PC-9 (cell line): ENCODE data around the gene HEATR5A.

ENCODE experiments used
- EZH2 ChIP-seq: fragments of 200-600 bp; sonication (generic); IDR thresholded peaks from 2 replicates; pipeline ENCODE4 v1.8.0; 2017; ENCODE audit warnings: antibody characterized with exemption, low read depth
- TF ChIP-seq, protein P1 (sequence below): fragments of 200-600 bp; sonication (generic); conservative IDR thresholded peaks from 2 replicates; pipeline ENCODE4 v1.6.1; 2017; ENCODE audit warnings: mixed run types, antibody characterized with exemption, mild to moderate bottlenecking, moderate library complexity

DNA sequence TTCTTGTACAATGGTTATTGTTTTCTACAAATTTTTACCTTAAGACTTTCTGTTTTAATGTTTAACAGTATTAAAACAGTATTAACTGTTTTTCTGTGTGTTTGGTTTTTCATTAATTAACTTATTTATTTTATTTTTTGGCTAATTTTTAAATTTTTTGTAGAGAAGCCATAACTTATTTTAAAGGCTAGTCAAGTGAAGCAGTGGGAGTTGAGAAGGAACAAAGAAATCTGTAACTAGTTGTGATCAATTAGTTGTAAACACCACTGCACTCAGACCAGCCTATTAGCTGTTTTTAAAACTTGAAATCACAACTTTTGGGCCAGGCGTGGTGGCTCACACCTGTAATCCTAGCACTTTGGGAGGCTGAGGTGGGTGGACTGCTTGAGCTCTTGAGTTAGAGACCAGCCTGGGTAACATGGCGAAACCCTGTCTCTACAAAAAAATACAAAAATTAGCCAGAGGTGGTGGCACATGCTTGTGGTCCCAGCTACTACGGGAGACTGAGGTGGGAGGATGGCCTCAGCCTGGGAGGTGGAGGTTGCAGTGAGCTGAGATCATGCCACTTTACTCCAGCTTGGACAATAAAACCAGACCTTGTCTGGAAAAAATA lies 161.8 kb downstream of the HEATR5A start:
- TF ChIP-seq, protein P1, sequence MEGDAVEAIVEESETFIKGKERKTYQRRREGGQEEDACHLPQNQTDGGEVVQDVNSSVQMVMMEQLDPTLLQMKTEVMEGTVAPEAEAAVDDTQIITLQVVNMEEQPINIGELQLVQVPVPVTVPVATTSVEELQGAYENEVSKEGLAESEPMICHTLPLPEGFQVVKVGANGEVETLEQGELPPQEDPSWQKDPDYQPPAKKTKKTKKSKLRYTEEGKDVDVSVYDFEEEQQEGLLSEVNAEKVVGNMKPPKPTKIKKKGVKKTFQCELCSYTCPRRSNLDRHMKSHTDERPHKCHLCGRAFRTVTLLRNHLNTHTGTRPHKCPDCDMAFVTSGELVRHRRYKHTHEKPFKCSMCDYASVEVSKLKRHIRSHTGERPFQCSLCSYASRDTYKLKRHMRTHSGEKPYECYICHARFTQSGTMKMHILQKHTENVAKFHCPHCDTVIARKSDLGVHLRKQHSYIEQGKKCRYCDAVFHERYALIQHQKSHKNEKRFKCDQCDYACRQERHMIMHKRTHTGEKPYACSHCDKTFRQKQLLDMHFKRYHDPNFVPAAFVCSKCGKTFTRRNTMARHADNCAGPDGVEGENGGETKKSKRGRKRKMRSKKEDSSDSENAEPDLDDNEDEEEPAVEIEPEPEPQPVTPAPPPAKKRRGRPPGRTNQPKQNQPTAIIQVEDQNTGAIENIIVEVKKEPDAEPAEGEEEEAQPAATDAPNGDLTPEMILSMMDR, result no peak
- TF ChIP-seq EZH2, result no peak
